Measurements from ENCODE around the gene KLHL29. TPM values are rescaled to one million over a fixed set of nuclear protein-coding genes. Genes with fewer than 3 reads are reported as not detected.

The KLHL29 gene
- total RNA-seq, 1 experiment from 2014 or later: 16.7 TPM

- intact Hi-C loops (cut with micrococcal nuclease): no loop called here
- no peak overlapping the region for H3K4me3 ChIP-seq (replicated peaks in 1 of 2; ENCODE audit: low read depth in 1 of 2, low read length in 2 of 2)
- no peak overlapping the region for H3K9ac ChIP-seq (ENCODE audit: low read length)
- BruUV-seq (replicated peaks): no TSS peak
- H4K20me1 ChIP-seq (ENCODE audit: insufficient read depth): no peaks in the 10 kb centered on the region
- no peak overlapping the region for H3K27ac ChIP-seq (ENCODE audit: low read depth, low read length)
- DNase-seq (ENCODE audit: low read depth, low spot score) (no peak), ATAC-seq (peak; percentile 44; the same call in 1 of the 2 replicates)
- no peak overlapping the region for H3K4me2 ChIP-seq (ENCODE audit: low read length)
- CTCF ChIA-PET: no interaction called here
- H3K4me1 ChIP-seq (ENCODE audit: control insufficient read depth in 1 of 2, insufficient read depth in 2 of 2, low read length in 2 of 2): no peaks in the 10 kb centered on the region
- H2AFZ ChIP-seq (ENCODE audit: low read depth, low read length, poor library complexity, severe bottlenecking): no peak overlapping the region
- 0 out of 2 replicates have a peak, but pooled peaks cover 12% of the 10 kb centered on the region for H3K79me2 ChIP-seq (ENCODE audit: insufficient read depth, low read length)
- TF ChIP-seq EZH2phosphoT487 (IDR thresholded peaks at IDR 0.05; ENCODE audit: borderline replicate concordance) (no peak), POLR2AphosphoS5 (IDR thresholded peaks at IDR 0.05; ENCODE audit: low read depth, low read length) (no peak), ELF1 (IDR thresholded peaks at IDR 0.05; ENCODE audit: borderline replicate concordance, low read depth) (no peak), ZFX (IDR thresholded peaks at IDR 0.05) (no peak), EGR1 (IDR thresholded peaks at IDR 0.05; ENCODE audit: low read depth) (no peak), ATF3 (IDR thresholded peaks at IDR 0.05) (no peak), FOSL1 (IDR thresholded peaks at IDR 0.05; ENCODE audit: low read depth) (no peak), POLR2A (IDR thresholded peaks at IDR 0.05; ENCODE audit: borderline replicate concordance, extremely low read depth, insufficient read depth, insufficient read length) (no peak), JUND (IDR thresholded peaks at IDR 0.05) (no peak), CBX3 (IDR thresholded peaks at IDR 0.05; ENCODE audit: low read depth) (no peak), YY1 (IDR thresholded peaks at IDR 0.05; ENCODE audit: extremely low read depth, insufficient replicate concordance, low read depth, low read length) (no peak), ZNF274 (IDR thresholded peaks at IDR 0.05; ENCODE audit: low read depth, low read length) (no peak)
- TF ChIP-seq, protein P1, sequence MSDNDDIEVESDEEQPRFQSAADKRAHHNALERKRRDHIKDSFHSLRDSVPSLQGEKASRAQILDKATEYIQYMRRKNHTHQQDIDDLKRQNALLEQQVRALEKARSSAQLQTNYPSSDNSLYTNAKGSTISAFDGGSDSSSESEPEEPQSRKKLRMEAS (IDR thresholded peaks at IDR 0.05): no peak
- no peaks in the 10 kb centered on the region for H3K27me3 ChIP-seq (ENCODE audit: insufficient read depth, low read length)
- no peaks in the 10 kb centered on the region for H3K9me2 ChIP-seq (ENCODE audit: insufficient read depth)
- RAD21 ChIA-PET (ENCODE audit: low non-redundant PET in 1 of 2, low total read pairs in 2 of 2, uncharacterized antibody in 2 of 2, unreplicated experiment in 2 of 2): no interaction called here
- POLR2A ChIA-PET: no interaction called here
- H3K9me3 ChIP-seq (ENCODE audit: control insufficient read depth in 1 of 2, insufficient read depth in 1 of 2, low read depth in 1 of 2, low read length in 2 of 2): no peaks in the 10 kb centered on the region
- H3K36me3 ChIP-seq (ENCODE audit: control insufficient read depth in 1 of 2, insufficient read depth in 2 of 2, low read length in 2 of 2): no peaks in the 10 kb centered on the region
These were observed 51.5 kb downstream of the KLHL29 start for GRCh38 chr2:23436346-23437098.
